K562 (cell line): ENCODE results near the gene TXLNA. TPM values are rescaled to one million over a fixed set of nuclear protein-coding genes. Genes with fewer than 3 reads are reported as not detected.

Experiments
- CBX1 ChIP-seq: sonication (generic); IDR thresholded peaks from 2 replicates; pipeline ENCODE4 v1.6.1; 2016; ENCODE audit warnings: antibody characterized with exemption, low read depth, mild to moderate bottlenecking
- GABPB2 ChIP-seq: fragments of 250-450 bp; sonication (Bioruptor Pico); conservative IDR thresholded peaks from 2 replicates; pipeline ENCODE4 v1.5.1; 2021; ENCODE audit warnings: mild to moderate bottlenecking
- MAFK ChIP-seq: IDR thresholded peaks from 2 replicates; pipeline ENCODE4 v1.6.1; 2011; ENCODE audit warnings: low read length, improper control_type of control experiment
- MCM5 ChIP-seq: fragments of 450-650 bp; IDR thresholded peaks from 2 replicates; pipeline ENCODE4 v1.6.1; 2016; ENCODE audit warnings: low read depth
- NCOR1 ChIP-seq: fragments of 450-650 bp; IDR thresholded peaks from 2 replicates; pipeline ENCODE4 v1.6.1; 2016; ENCODE audit warnings: mild to moderate bottlenecking, moderate library complexity
- POLR2AphosphoS2 ChIP-seq: IDR thresholded peaks from 2 replicates; pipeline ENCODE4 v1.6.1; 2012; ENCODE audit warnings: low read length, improper control_type of control experiment
- PRPF4 ChIP-seq: fragments of 200-400 bp; formaldehyde crosslinking; IDR thresholded peaks from one replicate; pipeline ENCODE4 v1.6.1; 2017; ENCODE audit warnings: low read length, low read depth, mild to moderate bottlenecking; ENCODE audit not compliant: insufficient read depth, poor library complexity, severe bottlenecking
- PTBP1 ChIP-seq: fragments of 200-400 bp; formaldehyde crosslinking; IDR thresholded peaks from 2 replicates; pipeline ENCODE4 v1.6.1; 2017; ENCODE audit warnings: low read depth, low read length
- RBFOX2 ChIP-seq: fragments of 200-400 bp; formaldehyde crosslinking; IDR thresholded peaks from 2 replicates; pipeline ENCODE4 v1.6.1; 2017; ENCODE audit warnings: low read depth, mild to moderate bottlenecking, low read length, moderate library complexity
- SMARCA4 ChIP-seq: fragments of 450-650 bp; IDR thresholded peaks from 2 replicates; pipeline ENCODE4 v1.6.1; 2016
- SP1 ChIP-seq: sonication (generic); formaldehyde crosslinking; IDR thresholded peaks from 2 replicates; pipeline ENCODE4 v1.8.1; 2022; ENCODE audit warnings: mild to moderate bottlenecking, missing genetic modification reagents
- SRSF7 ChIP-seq: fragments of 200-400 bp; formaldehyde crosslinking; optimal IDR thresholded peaks from 2 replicates; pipeline ENCODE3; 2017; ENCODE audit warnings: mild to moderate bottlenecking, low read depth, low read length
- TCF7L2 ChIP-seq: fragments of 150-350 bp; IDR thresholded peaks from 2 replicates; pipeline ENCODE4 v1.6.1; 2016; ENCODE audit warnings: low read depth, mild to moderate bottlenecking, low read length, moderate library complexity
- ZC3H4 ChIP-seq: sonication (generic); formaldehyde crosslinking; IDR thresholded peaks from 2 replicates; pipeline ENCODE4 v1.9.0; 2021; ENCODE audit warnings: missing genetic modification reagents, borderline replicate concordance
- ZNF263 ChIP-seq: sonication (generic); formaldehyde crosslinking; IDR thresholded peaks from 2 replicates; pipeline ENCODE4 v1.8.0; 2022; ENCODE audit warnings: mild to moderate bottlenecking, missing genetic modification reagents, borderline replicate concordance
- ZNF444 ChIP-seq: fragments of 250-450 bp; sonication (Bioruptor Pico); IDR thresholded peaks from 2 replicates; pipeline ENCODE4 v1.4.0; 2020; ENCODE audit warnings: mild to moderate bottlenecking, moderate library complexity
- ZNF57 ChIP-seq: fragments of 450-650 bp; formaldehyde crosslinking; IDR thresholded peaks from 2 replicates; pipeline ENCODE4 v1.4.0; 2020; ENCODE audit warnings: mild to moderate bottlenecking, moderate library complexity
- ZNF707 ChIP-seq: fragments of 250-450 bp; sonication (Bioruptor Pico); conservative IDR thresholded peaks from 2 replicates; pipeline ENCODE4 v1.8.0; 2022; ENCODE audit warnings: inconsistent platforms, mild to moderate bottlenecking, moderate library complexity
- ZNF79 ChIP-seq: fragments of 250-450 bp; sonication (Bioruptor Pico); IDR thresholded peaks from 2 replicates; pipeline ENCODE4 v1.4.0; 2020; ENCODE audit warnings: low read depth, mild to moderate bottlenecking, moderate library complexity
- polyA plus RNA-seq, 8 experiments: library from polyadenylated mRNA; depleted of rRNA in 4 of 8; stranded (reverse) in 5 of 8; unstranded in 3 of 8; fragments of >200 nt; fragmentation: Nextera tagmentation in 2 of 8; fragmentation: Illumina TruSeq in 1 of 8; extraction: Ambion mirVana in 2 of 8; extraction: Trizol in 1 of 8; gene quantifications; 2 replicates each; pipeline versions ENCODE4 v1.2.1 to v1.2.3, GENCODE V29; 2011 to 2014; ENCODE audit warnings: inconsistent platforms in 1 of 8, missing spikeins in 1 of 8
- total RNA-seq, 7 experiments: library from RNA; depleted of rRNA in 6 of 7; stranded (reverse); fragments of >200 nt in 6 of 7; fragmentation: Illumina TruSeq in 2 of 7; extraction: Trizol in 2 of 7; gene quantifications; 2 replicates each; pipeline versions ENCODE4 v1.2.1 to v1.2.3, GENCODE V29; 2011 to 2021; ENCODE audit warnings: low replicate concordance in 1 of 7
- TF ChIP-seq, protein P1 (sequence below): fragments of 450-650 bp; IDR thresholded peaks from one replicate; pipeline ENCODE4 v1.6.1; 2018; ENCODE audit warnings: mild to moderate bottlenecking, moderate library complexity; ENCODE audit not compliant: partially characterized antibody
- TF ChIP-seq, protein P2 (sequence below), 3 experiments: fragments of 200-800 bp in 1 of 3; fragments of 250-450 bp in 1 of 3; fragments of 450-650 bp in 1 of 3; sonication (Bioruptor Pico) in 1 of 3; sonication (Bioruptor generic) in 1 of 3; formaldehyde crosslinking in 1 of 3; IDR thresholded peaks; 2 replicates each; pipeline versions ENCODE4 v1.6.1 to v1.8.0; 2016 to 2022; ENCODE audit warnings: mild to moderate bottlenecking in 2 of 3, missing genetic modification characterization in 2 of 3, missing compliant biosample characterization in 1 of 3, moderate library complexity in 1 of 3
- TF ChIP-seq, protein P3 (sequence below), 2 experiments: IDR thresholded peaks; 2 replicates each; pipeline ENCODE4 v1.6.1; 2012; ENCODE audit warnings: improper control_type of control experiment in 2 of 2, low read depth in 2 of 2, low read length in 2 of 2, borderline replicate concordance in 1 of 2

Gene TXLNA
- total and polyA plus RNA-seq, 9 of the 15 experiments (the other 6 are each of a cell fraction or from before 2014, with no cell fraction given) = 9.2 to 54.5 (median 39.3) TPM

DNA sequence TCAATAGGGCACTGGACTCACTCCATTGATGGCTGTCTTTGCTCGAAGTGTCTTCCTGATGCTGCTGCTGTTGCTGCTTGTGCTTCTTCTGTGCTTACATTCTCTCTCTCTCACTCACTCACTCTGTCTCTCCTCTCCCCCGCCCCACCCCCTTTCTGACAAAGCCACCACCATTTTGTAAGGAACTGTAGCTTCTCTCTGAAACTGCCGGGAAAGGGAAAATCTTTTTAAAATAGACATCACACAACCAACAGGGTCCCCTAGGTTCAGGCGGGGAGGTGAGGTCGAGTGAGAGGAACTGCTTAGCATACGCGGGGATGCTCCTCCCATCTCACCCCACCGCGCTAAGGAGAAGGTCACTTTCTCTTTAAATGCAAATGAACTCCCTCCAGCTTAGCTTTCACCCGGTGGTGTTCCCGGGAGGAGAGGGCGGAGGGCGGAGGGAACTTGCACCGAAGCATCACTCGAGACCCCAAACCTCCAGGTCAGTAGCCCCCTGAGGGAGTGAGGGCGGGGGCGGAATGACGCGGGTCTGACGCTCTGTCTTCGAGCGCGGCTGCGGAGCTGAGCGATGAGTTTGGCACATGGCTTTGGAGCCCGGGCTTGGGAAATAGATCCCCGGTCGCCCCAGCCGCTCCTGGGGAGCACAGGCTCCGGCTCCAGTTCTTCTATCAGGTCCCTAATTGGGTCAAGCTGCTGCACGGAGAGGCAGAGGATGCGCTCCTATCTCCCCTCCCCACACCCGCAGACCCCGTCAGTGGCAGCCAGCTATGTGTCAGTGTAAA, 20.9 kb downstream of the TXLNA start, which contains the start of gene CCDC28B (continued):
- TF ChIP-seq, protein P1, sequence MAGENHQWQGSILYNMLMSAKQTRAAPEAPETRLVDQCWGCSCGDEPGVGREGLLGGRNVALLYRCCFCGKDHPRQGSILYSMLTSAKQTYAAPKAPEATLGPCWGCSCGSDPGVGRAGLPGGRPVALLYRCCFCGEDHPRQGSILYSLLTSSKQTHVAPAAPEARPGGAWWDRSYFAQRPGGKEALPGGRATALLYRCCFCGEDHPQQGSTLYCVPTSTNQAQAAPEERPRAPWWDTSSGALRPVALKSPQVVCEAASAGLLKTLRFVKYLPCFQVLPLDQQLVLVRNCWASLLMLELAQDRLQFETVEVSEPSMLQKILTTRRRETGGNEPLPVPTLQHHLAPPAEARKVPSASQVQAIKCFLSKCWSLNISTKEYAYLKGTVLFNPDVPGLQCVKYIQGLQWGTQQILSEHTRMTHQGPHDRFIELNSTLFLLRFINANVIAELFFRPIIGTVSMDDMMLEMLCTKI = no peak
- TF ChIP-seq SP1 (CRISPR knock-in tag) (peak; percentile 71), CBX1 (no peak), ZNF263 (0 out of 2 replicates have a peak, but pooled peaks have one; percentile 34), POLR2AphosphoS2 (no peak; the same call in 1 of the 2 replicates), ZNF79 (CRISPR knock-in tag) (no peak), PTBP1 (no peak), RBFOX2 (peak; percentile 61), ZC3H4 (no peak), TCF7L2 (no peak), ZNF57 (CRISPR knock-in tag) (no peak), SRSF7 (no peak), PRPF4 (no peak), GABPB2 (no peak), NCOR1 (no peak), ZNF444 (peak; percentile 72; the same call in 1 of the 2 replicates), MCM5 (no peak), MAFK (no peak), ZNF707 (no peak), SMARCA4 (no peak)
- TF ChIP-seq, protein P2, sequence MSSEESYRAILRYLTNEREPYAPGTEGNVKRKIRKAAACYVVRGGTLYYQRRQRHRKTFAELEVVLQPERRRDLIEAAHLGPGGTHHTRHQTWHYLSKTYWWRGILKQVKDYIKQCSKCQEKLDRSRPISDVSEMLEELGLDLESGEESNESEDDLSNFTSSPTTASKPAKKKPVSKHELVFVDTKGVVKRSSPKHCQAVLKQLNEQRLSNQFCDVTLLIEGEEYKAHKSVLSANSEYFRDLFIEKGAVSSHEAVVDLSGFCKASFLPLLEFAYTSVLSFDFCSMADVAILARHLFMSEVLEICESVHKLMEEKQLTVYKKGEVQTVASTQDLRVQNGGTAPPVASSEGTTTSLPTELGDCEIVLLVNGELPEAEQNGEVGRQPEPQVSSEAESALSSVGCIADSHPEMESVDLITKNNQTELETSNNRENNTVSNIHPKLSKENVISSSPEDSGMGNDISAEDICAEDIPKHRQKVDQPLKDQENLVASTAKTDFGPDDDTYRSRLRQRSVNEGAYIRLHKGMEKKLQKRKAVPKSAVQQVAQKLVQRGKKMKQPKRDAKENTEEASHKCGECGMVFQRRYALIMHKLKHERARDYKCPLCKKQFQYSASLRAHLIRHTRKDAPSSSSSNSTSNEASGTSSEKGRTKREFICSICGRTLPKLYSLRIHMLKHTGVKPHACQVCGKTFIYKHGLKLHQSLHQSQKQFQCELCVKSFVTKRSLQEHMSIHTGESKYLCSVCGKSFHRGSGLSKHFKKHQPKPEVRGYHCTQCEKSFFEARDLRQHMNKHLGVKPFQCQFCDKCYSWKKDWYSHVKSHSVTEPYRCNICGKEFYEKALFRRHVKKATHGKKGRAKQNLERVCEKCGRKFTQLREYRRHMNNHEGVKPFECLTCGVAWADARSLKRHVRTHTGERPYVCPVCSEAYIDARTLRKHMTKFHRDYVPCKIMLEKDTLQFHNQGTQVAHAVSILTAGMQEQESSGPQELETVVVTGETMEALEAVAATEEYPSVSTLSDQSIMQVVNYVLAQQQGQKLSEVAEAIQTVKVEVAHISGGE (CRISPR knock-in tag; IDR thresholded peaks at IDR 0.05) = no peak
- TF ChIP-seq, protein P3, sequence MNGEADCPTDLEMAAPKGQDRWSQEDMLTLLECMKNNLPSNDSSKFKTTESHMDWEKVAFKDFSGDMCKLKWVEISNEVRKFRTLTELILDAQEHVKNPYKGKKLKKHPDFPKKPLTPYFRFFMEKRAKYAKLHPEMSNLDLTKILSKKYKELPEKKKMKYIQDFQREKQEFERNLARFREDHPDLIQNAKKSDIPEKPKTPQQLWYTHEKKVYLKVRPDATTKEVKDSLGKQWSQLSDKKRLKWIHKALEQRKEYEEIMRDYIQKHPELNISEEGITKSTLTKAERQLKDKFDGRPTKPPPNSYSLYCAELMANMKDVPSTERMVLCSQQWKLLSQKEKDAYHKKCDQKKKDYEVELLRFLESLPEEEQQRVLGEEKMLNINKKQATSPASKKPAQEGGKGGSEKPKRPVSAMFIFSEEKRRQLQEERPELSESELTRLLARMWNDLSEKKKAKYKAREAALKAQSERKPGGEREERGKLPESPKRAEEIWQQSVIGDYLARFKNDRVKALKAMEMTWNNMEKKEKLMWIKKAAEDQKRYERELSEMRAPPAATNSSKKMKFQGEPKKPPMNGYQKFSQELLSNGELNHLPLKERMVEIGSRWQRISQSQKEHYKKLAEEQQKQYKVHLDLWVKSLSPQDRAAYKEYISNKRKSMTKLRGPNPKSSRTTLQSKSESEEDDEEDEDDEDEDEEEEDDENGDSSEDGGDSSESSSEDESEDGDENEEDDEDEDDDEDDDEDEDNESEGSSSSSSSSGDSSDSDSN (IDR thresholded peaks at IDR 0.05; ENCODE audit: borderline replicate concordance in 1 of 2, low read depth in 2 of 2, low read length in 2 of 2) = peak; percentile 3 to 26; a peak in 2 of 4 replicates
